ENCODE data around the gene SCN7A.

DNA sequence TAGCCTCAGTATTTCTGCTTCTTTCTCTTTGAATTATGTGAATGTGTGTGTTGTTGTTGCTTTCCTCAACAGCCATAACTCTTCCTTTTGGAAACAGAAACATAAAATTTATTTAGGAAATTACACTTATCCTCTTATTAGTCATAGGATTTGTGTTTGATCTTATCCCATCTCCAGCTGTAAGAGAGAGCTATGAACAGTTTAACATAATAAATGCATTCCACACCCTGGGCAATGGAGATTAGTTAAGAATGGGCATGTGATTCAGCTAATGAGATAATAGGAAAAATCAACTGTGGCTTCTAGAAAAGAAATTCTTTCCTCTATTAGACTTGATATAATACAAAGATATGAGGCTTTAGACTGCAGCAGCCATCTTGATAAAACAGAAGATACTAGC, 55.0 kb downstream of the SCN7A start:
- TF ChIP-seq EP300 (IDR thresholded peaks at IDR 0.05; ENCODE audit: low read depth) = no peak
- TF ChIP-seq CTCF (IDR thresholded peaks at IDR 0.05) = no peak
- no peak for TF ChIP-seq POLR2A (IDR thresholded peaks at IDR 0.05)
